ENCODE data around the gene PCYT1A. TPM values are rescaled to one million over a fixed set of nuclear protein-coding genes. Genes with fewer than 3 reads are reported as not detected.

The PCYT1A gene
- total RNA-seq (2014; rRNA removed) (46.9 and 63.8 TPM in 2 replicates), Bru-seq, nascent RNA (percentile 86 among the genes with signal in this experiment), BruChase-seq, experiment 1, labeled RNA remaining after a 6-hour chase (percentile 95 among the genes with signal in this experiment), BruChase-seq, experiment 2, labeled RNA remaining after a 2-hour chase (percentile 91 among the genes with signal in this experiment)
- long read RNA-seq, partial matches to known transcripts, result 10 of 190 reads
- long read RNA-seq, other reads (novel, unspliced or antisense), result 175 of 190 reads

DNA sequence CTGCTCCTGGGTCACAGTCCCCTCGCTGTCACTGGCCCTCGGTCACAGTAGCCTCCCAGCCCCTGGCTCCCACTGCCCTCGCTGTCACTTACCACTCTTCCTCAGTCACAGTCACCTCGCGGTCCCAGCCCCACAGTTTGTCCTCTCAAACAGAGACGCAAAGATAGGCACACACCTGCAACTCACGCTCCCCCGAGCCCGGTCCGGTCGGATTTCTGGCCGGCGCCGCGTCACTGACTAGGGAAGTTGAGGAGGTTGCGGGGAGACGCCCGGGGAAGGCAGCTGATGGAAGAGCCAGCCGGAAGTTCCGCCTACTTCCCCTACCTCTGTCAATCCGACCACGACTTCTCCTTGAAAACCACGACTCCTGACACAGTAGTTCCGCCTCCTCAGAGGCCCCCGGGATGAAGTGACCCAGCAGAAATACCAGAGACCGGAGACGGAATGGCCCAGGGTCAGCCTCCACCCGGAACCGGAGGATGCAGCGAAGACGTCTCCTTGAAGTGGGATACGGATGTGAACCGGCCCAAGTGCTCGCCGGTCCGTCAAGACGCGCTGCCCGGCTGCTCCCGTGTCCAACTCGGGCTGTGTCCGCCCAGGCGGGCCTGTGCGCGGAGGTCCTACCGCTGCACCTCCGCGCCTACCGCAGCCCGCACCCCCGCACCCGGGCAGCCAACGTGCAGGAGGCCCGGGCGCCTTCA is at the start of gene PCYT1A:
Gene PCYT1A (minus strand): TSS at position 287 of the 701 bp plus-strand sequence. CDS start 17,195 bp downstream, outside the sequence.
- Histone ChIP-seq H3K9ac (ENCODE audit: low read length) (peak within 1 kb of the TSS; percentile 98), H3K9me2 (replicated peaks; ENCODE audit: low read length) (no peaks in the 10 kb centered on the region), H3K9me3 (ENCODE audit: low read length) (no peaks in the 10 kb centered on the region), H3F3A (ENCODE audit: low read length, unreplicated experiment) (no peaks in the 10 kb centered on the region), H3K27ac (ENCODE audit: low read length) (peak within 1 kb of the TSS; percentile 87), H2AFZ (ENCODE audit: low read length) (peak within 1 kb of the TSS; percentile 75), H3K4me3 (ENCODE audit: low read length) (peak within 1 kb of the TSS; percentile 90), H3K79me2 (ENCODE audit: low read length) (peaks cover 59% of the 10 kb centered on the region), H3K27me3 (ENCODE audit: low read length) (no peaks in the 10 kb centered on the region), H3K4me1 (ENCODE audit: insufficient read depth, low read length) (peaks cover 19% of the 10 kb centered on the region), H4K20me1 (ENCODE audit: low read length) (peaks cover 9% of the 10 kb centered on the region; the same call in 1 of the 2 replicates), H3K4me2 (ENCODE audit: low read length) (peak within 1 kb of the TSS; percentile 85), H3K36me3 (ENCODE audit: low read depth, low read length) (no peaks in the 10 kb centered on the region)
- DNase-seq (peak; percentile 96), ATAC-seq (peak; percentile 92)
- ChIA-PET CTCF (interaction anchor here (0.6 kb wide), 1 partner anchor 86 kb away, joined by 3 read pairs; no protein-coding TSS in a partner anchor), POLR2A (ENCODE audit: unreplicated experiment) (interaction anchor here (0.5 to 0.6 kb wide), 2 partner anchors 16 to 285 kb away, joined by 4 to 5 read pairs; no protein-coding TSS in a partner anchor)
- BruUV-seq (replicated peaks), result no TSS peak
- intact Hi-C loops (cut with micrococcal nuclease), result loop anchor here (1.0 kb wide), 1 partner anchor 17 kb away; no protein-coding TSS in a partner anchor
- TF ChIP-seq EZH2phosphoT487 (IDR thresholded peaks at IDR 0.05; ENCODE audit: borderline replicate concordance, low read length) (no peak), CTCF (conservative IDR thresholded peaks at IDR 0.05; ENCODE audit: low read depth, low read length) (no peak), EZH2 (IDR thresholded peaks at IDR 0.05; ENCODE audit: low read length, unreplicated experiment) (no peak)

DNA sequence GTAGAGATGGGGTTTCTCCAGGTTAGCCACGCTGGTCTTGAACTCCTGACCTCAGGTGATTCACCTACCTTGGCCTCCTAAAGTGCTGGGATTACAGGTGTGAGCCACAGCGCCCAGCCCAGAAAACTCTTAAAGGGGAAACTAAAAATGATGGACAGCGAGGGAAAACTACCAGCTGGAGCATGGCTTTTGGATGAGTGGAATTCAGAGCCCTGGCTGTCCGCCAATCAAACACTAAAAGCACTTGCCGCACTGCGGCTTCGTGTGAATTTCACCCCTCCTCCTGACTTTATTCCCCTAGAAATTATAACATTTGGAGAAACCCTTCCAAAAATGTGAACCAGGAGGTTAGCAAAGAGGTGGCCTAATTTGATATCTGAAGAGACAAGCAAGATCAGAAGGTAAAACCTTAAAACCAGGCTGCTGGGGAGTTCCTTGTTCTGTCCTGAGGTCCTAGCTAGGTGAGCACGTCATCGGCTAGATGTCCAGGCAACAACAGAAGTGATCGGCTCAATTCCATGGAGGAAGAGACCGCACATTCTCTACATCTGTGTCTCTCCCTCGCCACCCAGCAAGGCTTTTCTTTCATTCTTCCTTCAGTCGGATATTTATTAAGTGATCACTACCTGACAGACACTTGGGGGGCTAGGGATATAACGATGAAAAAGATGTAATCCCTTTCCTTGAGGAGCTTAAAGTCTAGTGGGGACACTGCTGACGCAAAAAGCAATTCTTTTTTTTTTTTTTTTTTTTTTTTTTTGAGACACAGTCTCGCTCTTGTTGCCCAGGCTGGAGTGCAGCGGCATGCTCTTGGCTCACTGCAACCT is 49.0 kb upstream of the PCYT1A start:
- H3K36me3 ChIP-seq (ENCODE audit: low read depth, low read length), result no peaks in the 10 kb centered on the region
- H3K27me3 ChIP-seq (ENCODE audit: low read length), result no peaks in the 10 kb centered on the region
- DNase-seq, result no peak
- H3K4me2 ChIP-seq (ENCODE audit: low read length), result no peak overlapping the region
- ChIA-PET POLR2A (ENCODE audit: unreplicated experiment) (interaction anchor here (0.6 kb wide), 2 partner anchors 19 to 75 kb away, joined by 3 to 12 read pairs; partner anchors contain the start of gene DYNLT2B), CTCF (no interaction called here)
- H3K9ac ChIP-seq (ENCODE audit: low read length), result no peak overlapping the region
- no peaks in the 10 kb centered on the region for H3K9me3 ChIP-seq (ENCODE audit: low read length)
- intact Hi-C loops (cut with micrococcal nuclease), result no loop called here
- H3K79me2 ChIP-seq (ENCODE audit: low read length), result peaks cover 5% of the 10 kb centered on the region
- H3F3A ChIP-seq (ENCODE audit: low read length, unreplicated experiment), result no peaks in the 10 kb centered on the region
- H3K4me3 ChIP-seq (ENCODE audit: low read length), result no peak overlapping the region
- TF ChIP-seq EZH2phosphoT487 (IDR thresholded peaks at IDR 0.05; ENCODE audit: borderline replicate concordance, low read length), result no peak
- H3K9me2 ChIP-seq (replicated peaks; ENCODE audit: low read length), result no peaks in the 10 kb centered on the region
- no TSS peak for BruUV-seq (replicated peaks)
- H2AFZ ChIP-seq (ENCODE audit: low read length), result no peak overlapping the region
- no peak overlapping the region for H3K27ac ChIP-seq (ENCODE audit: low read length)
- no peaks in the 10 kb centered on the region for H4K20me1 ChIP-seq (ENCODE audit: low read length)
- H3K4me1 ChIP-seq (ENCODE audit: insufficient read depth, low read length), result peaks cover 47% of the 10 kb centered on the region
- ATAC-seq, result no peak

DNA sequence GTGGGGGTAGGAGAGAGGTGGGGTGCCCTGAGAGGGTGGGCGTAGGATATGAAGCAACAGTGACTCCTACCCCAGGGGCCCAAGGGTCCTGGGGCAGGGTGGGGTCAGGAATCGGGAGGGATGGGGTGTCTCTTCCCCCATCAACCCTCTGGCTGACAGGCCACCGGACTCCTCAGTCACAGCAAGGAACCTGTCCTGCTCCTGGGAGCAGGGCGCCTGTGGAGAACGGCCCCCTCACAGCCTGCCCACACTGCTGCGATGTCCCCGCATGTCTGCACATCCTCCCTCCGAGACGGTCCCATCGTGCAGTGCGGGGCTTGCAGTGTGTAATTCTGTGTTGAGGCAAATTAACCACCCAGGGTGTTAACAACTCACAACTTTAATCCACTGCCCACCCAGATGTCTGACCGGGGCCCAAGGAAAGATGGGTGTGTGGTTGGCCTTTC is 48.0 kb upstream of the PCYT1A start:
- H3F3A ChIP-seq (ENCODE audit: low read length, unreplicated experiment), result no peaks in the 10 kb centered on the region
- peaks cover 38% of the 10 kb centered on the region for H3K4me1 ChIP-seq (ENCODE audit: insufficient read depth, low read length)
- no peak overlapping the region for H2AFZ ChIP-seq (ENCODE audit: low read length)
- H3K79me2 ChIP-seq (ENCODE audit: low read length), result peaks cover 5% of the 10 kb centered on the region
- intact Hi-C loops (cut with micrococcal nuclease), result no loop called here
- no peaks in the 10 kb centered on the region for H3K27me3 ChIP-seq (ENCODE audit: low read length)
- H3K4me2 ChIP-seq (ENCODE audit: low read length), result no peak overlapping the region
- no peak for TF ChIP-seq EZH2phosphoT487 (IDR thresholded peaks at IDR 0.05; ENCODE audit: borderline replicate concordance, low read length)
- TF ChIP-seq CTCF (conservative IDR thresholded peaks at IDR 0.05; ENCODE audit: low read depth, low read length), result no peak
- TF ChIP-seq EZH2 (IDR thresholded peaks at IDR 0.05; ENCODE audit: low read length, unreplicated experiment), result no peak
- ChIA-PET CTCF (no interaction called here), POLR2A (ENCODE audit: unreplicated experiment) (no interaction called here)
- H3K36me3 ChIP-seq (ENCODE audit: low read depth, low read length), result no peaks in the 10 kb centered on the region
- no peak for ATAC-seq
- BruUV-seq (replicated peaks), result no TSS peak
- no peak overlapping the region for H3K27ac ChIP-seq (ENCODE audit: low read length)
- DNase-seq, result no peak
- H3K9ac ChIP-seq (ENCODE audit: low read length), result no peak overlapping the region
- H3K4me3 ChIP-seq (ENCODE audit: low read length), result no peak overlapping the region
- H4K20me1 ChIP-seq (ENCODE audit: low read length), result no peaks in the 10 kb centered on the region
- no peaks in the 10 kb centered on the region for H3K9me3 ChIP-seq (ENCODE audit: low read length)
- H3K9me2 ChIP-seq (replicated peaks; ENCODE audit: low read length), result no peaks in the 10 kb centered on the region
